ENCODE measurements around the gene MPPED2.

MPPED2 gene

GRCh38 chr11:30488304-30488998, 97.7 kb downstream of the MPPED2 start:
- in situ Hi-C loops (cut with MboI; ENCODE audit: low sequenced_read_pairs), result no loop called here

- in situ Hi-C loops (cut with MboI; ENCODE audit: low sequenced_read_pairs), result no loop called here
Measured at GRCh38 chr11:30487200-30487898, 98.8 kb downstream of the MPPED2 start.

DNA sequence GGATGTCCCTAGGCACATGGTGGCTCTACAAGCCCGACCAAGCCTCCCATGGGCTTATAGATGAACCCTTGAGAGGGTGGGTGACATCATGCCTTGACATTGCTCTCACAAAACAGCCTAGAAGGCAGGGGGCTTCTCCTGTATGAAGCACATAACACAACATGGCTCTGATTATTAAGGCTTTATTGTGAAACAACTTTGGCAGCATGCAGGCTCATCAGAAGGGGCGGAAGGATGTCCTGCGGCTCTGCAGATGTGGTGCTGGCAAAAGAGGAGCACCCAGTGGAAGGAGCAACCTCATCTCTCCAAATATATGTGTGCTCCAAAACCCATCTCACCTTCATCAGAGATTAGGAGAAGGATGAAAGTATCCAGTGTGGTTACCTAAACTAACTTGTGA, 100.4 kb downstream of the MPPED2 start:
- in situ Hi-C loops (cut with MboI; ENCODE audit: low sequenced_read_pairs), result no loop called here

DNA sequence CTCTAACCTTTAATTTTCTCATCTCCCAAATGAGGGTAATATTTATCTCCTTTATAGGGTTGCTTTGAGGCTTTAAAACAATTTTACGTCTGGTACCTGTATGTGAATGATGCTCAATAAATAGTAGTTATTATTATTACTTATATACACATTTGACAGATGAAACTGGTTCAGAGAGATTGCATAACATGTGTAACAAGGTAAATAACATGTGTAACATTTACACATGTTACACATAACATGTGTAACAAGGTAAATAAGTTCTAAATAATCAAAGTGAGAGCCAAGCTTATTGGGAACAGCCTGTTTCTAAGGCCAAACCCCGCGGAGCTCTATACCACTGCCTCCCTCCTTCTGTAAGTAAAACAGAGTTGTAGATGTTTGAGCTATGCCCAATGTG, 100.9 kb downstream of the MPPED2 start:
- in situ Hi-C loops (cut with MboI; ENCODE audit: low sequenced_read_pairs), result no loop called here

DNA sequence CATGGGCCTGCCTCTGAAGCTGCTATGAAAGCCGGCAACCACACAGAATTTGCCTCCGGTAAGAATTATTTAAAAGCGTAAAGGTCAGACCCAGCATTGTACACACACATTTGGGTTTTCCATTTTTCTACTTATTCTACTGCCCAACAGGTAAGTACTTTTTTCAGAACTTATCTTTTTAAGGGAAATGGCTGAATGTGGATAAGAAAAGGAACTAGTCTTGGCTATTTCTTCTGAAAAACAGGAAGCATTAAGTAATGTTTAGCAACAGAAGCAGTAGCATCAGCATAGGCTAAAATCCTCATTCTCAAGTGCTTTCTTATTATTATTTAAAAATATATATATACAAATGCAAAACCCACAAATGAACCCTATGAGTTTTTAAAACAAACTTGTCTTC, 103.1 kb downstream of the MPPED2 start:
- in situ Hi-C loops (cut with MboI; ENCODE audit: low sequenced_read_pairs), result no loop called here

DNA sequence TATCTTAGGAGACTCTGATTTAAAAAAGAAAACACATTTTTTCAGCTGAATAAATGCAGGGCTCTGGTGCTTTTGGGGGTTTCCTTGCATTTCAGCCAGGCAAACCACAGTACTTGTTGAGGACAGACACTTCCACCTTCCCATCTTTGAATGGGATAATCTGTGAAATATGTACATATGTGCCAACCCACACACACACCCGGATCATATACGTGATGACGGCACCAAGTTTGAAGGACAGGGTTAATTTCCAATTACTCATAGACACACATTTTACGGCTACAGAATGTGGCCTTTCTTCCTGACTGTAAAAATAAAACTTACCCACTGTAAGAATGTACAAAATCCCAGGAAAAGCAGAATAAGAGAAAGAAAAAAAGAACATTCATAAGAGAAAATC, 104.4 kb downstream of the MPPED2 start:
- in situ Hi-C loops (cut with MboI; ENCODE audit: low sequenced_read_pairs), result no loop called here

- in situ Hi-C loops (cut with MboI; ENCODE audit: low sequenced_read_pairs), result no loop called here
Measured at GRCh38 chr11:30481330-30481729, 104.8 kb downstream of the MPPED2 start.

- in situ Hi-C loops (cut with MboI; ENCODE audit: low sequenced_read_pairs), result no loop called here
Measured at GRCh38 chr11:30479899-30480298, 106.3 kb downstream of the MPPED2 start.

GRCh38 chr11:30478923-30479322, 107.2 kb downstream of the MPPED2 start:
- in situ Hi-C loops (cut with MboI; ENCODE audit: low sequenced_read_pairs), result no loop called here

DNA sequence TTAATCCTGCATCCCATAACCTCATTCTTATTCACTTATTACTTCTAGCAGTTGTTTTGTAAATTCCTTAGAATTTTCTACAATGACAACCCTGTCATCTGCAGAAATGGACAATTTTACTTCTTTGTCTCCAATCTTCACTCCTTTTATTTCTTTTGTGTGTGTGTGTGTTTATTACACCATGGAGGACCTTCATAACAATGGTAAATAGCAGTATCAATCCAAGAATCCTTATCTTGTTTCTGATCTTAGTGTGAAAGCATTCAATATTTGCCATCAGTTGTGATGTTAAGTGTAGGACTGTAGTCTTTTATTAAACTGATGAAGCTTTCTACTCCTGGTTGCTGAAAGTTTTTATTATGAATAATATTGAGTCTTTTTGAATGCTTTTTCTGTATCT, 109.1 kb downstream of the MPPED2 start:
- in situ Hi-C loops (cut with MboI; ENCODE audit: low sequenced_read_pairs), result no loop called here

- in situ Hi-C loops (cut with MboI; ENCODE audit: low sequenced_read_pairs), result no loop called here
Measured at GRCh38 chr11:30474151-30474954, 111.8 kb downstream of the MPPED2 start.

DNA sequence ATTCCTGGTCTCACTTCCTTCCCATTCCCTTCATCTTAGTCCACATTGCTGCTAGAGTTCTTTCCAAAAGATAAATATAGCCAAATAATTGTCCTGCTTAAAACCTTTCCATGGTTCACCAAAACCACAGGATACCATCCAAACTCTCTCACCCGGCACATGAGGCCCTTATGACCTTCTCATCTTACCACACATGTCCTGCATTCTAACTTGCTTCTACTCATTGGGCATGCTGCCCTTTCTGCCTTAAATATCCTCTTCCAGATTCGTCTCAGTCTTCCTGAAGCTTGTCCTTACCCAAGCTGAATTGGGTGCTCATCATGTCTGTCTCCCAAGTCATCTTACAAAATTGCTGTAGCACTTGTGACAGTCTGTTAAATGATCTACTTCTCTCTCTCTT, 114.9 kb downstream of the MPPED2 start:
- in situ Hi-C loops (cut with MboI; ENCODE audit: low sequenced_read_pairs), result no loop called here

GRCh38 chr11:30468881-30469280, 117.3 kb downstream of the MPPED2 start:
- in situ Hi-C loops (cut with MboI; ENCODE audit: low sequenced_read_pairs), result no loop called here

- in situ Hi-C loops (cut with MboI; ENCODE audit: low sequenced_read_pairs), result no loop called here
Measured at GRCh38 chr11:30467176-30467575, 119.0 kb downstream of the MPPED2 start.

DNA sequence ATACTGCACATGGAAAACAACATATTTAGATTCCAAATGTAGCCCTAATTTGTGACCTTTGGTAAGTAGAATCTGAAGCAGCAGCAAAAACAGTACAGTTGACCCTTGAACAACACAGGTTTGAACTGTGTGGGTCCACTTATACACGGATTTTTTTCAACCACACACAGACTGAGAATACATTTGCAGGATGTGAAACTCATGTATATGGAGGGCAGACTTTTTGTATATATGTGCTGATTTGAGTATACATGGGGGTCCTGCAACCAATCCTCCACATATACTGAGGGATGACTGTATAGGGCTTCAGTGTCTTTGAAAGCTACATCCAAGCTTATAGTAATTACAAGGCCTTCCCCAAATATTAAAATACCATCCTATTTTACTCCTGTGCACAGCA, 120.5 kb downstream of the MPPED2 start:
- in situ Hi-C loops (cut with MboI; ENCODE audit: low sequenced_read_pairs), result no loop called here

DNA sequence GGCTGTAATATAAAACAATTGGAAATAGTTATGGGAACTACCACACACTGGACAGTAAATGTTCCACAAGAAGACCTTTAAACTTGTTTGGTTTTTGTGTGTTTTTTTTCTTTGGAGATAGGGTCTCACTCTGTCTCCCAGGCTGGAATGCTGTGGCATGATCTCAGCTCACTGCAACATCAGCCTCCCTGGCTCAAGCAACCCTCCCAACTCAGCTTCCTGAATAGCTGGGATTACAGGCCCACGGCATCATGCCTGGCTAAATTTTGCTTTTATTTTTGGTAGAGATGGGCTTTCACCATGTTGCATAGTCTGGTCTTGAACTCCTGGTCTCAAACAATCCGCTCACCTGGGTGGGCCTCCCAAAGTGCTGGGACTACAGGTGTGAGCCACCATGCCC, 121.0 kb downstream of the MPPED2 start:
- in situ Hi-C loops (cut with MboI; ENCODE audit: low sequenced_read_pairs), result no loop called here

DNA sequence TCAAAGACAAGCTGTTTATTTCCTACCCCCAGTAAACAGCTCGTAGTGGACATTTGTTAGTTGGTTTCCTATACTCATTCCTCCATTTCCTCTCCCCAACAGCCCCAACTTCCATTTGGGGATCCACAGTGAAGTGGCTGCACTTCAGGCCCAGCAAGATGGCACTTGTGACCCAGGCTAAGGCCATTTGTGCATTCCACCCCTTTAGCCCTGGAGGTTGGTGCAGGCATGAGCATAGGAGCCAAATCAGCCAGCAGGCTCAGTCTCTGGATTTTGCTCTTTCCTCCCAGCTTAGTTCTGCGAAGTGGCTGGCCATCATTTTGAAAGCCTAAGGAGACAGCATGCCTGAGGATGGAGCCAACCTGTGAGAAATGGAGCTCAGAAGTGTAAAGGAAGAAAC, 122.9 kb downstream of the MPPED2 start:
- in situ Hi-C loops (cut with MboI; ENCODE audit: low sequenced_read_pairs), result no loop called here

DNA sequence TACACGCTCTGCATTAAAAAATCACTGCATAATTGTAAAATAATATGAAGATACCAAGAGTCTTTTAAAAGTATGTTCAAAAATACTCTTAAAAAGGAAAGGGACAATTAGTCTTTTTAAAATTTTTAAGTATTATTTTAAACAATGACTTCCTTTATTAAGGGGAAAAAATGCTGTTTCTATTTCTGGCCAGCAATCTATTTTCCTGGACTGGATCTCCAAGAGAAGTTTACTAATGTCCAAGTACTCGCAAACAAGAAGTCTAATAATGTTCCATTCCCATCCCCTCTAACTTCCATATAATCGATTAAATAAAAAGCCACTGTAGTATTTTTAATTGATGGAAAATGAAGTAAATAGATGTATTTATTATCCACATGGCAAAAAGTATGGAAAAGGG, 123.7 kb downstream of the MPPED2 start:
- in situ Hi-C loops (cut with MboI; ENCODE audit: low sequenced_read_pairs), result no loop called here

DNA sequence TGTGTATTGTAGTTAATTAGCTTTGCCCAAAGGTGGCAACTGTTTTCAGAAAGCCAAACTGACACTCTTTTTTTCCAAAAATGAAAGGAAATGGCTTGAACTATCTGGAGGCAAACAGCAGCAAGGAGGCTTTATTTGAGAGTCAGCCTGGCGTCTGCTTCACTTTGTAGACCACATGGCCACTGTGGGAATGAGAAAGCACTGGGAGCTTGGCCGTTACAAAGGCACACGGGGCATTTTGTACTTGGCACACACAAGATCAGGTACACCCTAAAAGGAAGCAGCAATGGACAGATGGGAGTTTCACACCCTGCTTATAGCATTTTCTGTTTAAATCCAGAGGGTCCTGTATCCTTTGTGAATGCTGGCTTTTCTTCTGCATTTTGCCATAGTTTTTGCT, 126.3 kb downstream of the MPPED2 start:
- in situ Hi-C loops (cut with MboI; ENCODE audit: low sequenced_read_pairs), result no loop called here

GRCh38 chr11:30459306-30459705, 126.8 kb downstream of the MPPED2 start:
- in situ Hi-C loops (cut with MboI; ENCODE audit: low sequenced_read_pairs), result no loop called here

- in situ Hi-C loops (cut with MboI; ENCODE audit: low sequenced_read_pairs), result no loop called here
Measured at GRCh38 chr11:30458541-30458940, 127.6 kb downstream of the MPPED2 start.

DNA sequence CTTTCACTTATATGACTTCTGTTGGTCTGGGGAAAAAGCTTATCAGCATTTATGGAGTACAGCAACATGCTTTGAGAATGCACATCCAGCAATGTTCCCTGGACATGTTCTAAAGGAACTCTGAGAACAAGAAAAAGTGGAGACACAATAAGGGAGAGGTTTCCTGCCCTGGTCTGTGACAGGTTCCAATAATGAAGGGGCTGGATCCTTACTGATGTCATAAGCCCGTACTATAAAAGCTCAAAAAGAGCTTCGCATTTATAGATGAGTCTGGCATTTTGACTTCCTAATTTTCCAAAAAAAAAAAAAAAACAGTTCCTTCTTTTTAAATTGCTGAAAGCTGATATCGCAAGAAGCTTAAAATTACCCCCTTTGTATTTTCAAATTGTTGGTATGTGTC, 129.1 kb downstream of the MPPED2 start:
- in situ Hi-C loops (cut with MboI; ENCODE audit: low sequenced_read_pairs), result no loop called here
